ENCODE results near the gene RGL1.

- TF ChIP-seq POLR2A (IDR thresholded peaks at IDR 0.05), result no peak
- no peak for TF ChIP-seq CTCF (IDR thresholded peaks at IDR 0.05)
These were observed 156.2 kb downstream of the RGL1 start for GRCh38 chr1:183961132-183961531.
